Hepatocyte (in vitro differentiated cells): ENCODE measurements around the gene RTN3. TPM values are rescaled to one million over a fixed set of nuclear protein-coding genes. Genes with fewer than 3 reads are reported as not detected.

Source experiments
- DNase-seq: peaks from one replicate; pipeline ENCODE4 v3.0.0-alpha.2; 2016; ENCODE audit warnings: low spot score
- H2AFZ ChIP-seq: fragments of 200-600 bp; sonication (generic); 2 replicates; pipeline ENCODE4 v1.6.0; 2016; ENCODE audit warnings: antibody characterized with exemption, mild to moderate bottlenecking
- H3K27ac ChIP-seq: fragments of 200-600 bp; sonication (generic); 2 replicates; pipeline ENCODE4 v1.5.1; 2016; ENCODE audit warnings: mild to moderate bottlenecking
- H3K27me3 ChIP-seq: fragments of 200-600 bp; sonication (generic); 2 replicates; pipeline ENCODE4 v1.6.1; 2016
- H3K36me3 ChIP-seq: fragments of 200-600 bp; sonication (generic); replicated peaks from 2 replicates; pipeline ENCODE4 v1.5.1; 2016; ENCODE audit warnings: low read depth; ENCODE audit not compliant: insufficient read depth
- H3K4me1 ChIP-seq: fragments of 200-600 bp; sonication (generic); 2 replicates; pipeline ENCODE4 v1.5.1; 2016; ENCODE audit warnings: mild to moderate bottlenecking, moderate library complexity; ENCODE audit not compliant: insufficient read depth
- H3K4me2 ChIP-seq: fragments of 200-600 bp; sonication (generic); 2 replicates; pipeline ENCODE4 v1.6.0; 2016
- H3K4me3 ChIP-seq: fragments of 200-600 bp; sonication (generic); 2 replicates; pipeline ENCODE4 v1.5.1; 2016; ENCODE audit warnings: mild to moderate bottlenecking
- H3K79me2 ChIP-seq: fragments of 200-600 bp; sonication (generic); 2 replicates; pipeline ENCODE4 v1.6.0; 2017; ENCODE audit warnings: mild to moderate bottlenecking
- H3K9me2 ChIP-seq: fragments of 200-600 bp; sonication (generic); replicated peaks from 2 replicates; pipeline ENCODE4 v1.6.0; 2017; ENCODE audit warnings: mild to moderate bottlenecking; ENCODE audit not compliant: insufficient read depth
- H3K9me3 ChIP-seq: fragments of 200-600 bp; sonication (generic); 2 replicates; pipeline ENCODE4 v1.5.1; 2016; ENCODE audit warnings: low read depth, mild to moderate bottlenecking
- H4K20me1 ChIP-seq: fragments of 200-600 bp; sonication (generic); 2 replicates; pipeline ENCODE4 v1.6.0; 2016; ENCODE audit warnings: mild to moderate bottlenecking; ENCODE audit not compliant: insufficient read depth, poor library complexity, severe bottlenecking
- CTCF ChIP-seq: fragments of 200-600 bp; sonication (generic); IDR thresholded peaks from 2 replicates; pipeline ENCODE4 v1.5.1; 2016; ENCODE audit warnings: antibody characterized with exemption, mild to moderate bottlenecking; ENCODE audit not compliant: poor library complexity
- EZH2 ChIP-seq: fragments of 200-600 bp; sonication (generic); IDR thresholded peaks from 2 replicates; pipeline ENCODE4 v1.6.1; 2016; ENCODE audit warnings: antibody characterized with exemption, mild to moderate bottlenecking, borderline replicate concordance
- EZH2phosphoT487 ChIP-seq: fragments of 200-600 bp; sonication (generic); IDR thresholded peaks from one replicate; pipeline ENCODE4 v1.6.1; 2018; ENCODE audit warnings: antibody characterized with exemption, mild to moderate bottlenecking, low read depth, moderate library complexity; ENCODE audit not compliant: unreplicated experiment, severe bottlenecking
- WGBS: methylation state at CpG from one replicate; pipeline ENCODE4 v1.1.6; 2016; ENCODE audit warnings: low lambda C conversion rate; ENCODE audit errors: missing lambda C conversion rate; 5-methylcytosine and 5-hydroxymethylcytosine counted together
- polyA plus RNA-seq: library from polyadenylated mRNA; unstranded; fragments of >200 nt; fragmentation: Nextera tagmentation; extraction: Ambion mirVana; gene quantifications from 2 replicates; pipeline ENCODE4 v1.2.1, GENCODE V29; 2016
- total RNA-seq: library from RNA; depleted of rRNA; stranded (reverse); fragments of >200 nt; gene quantifications from 2 replicates; pipeline ENCODE4 v1.2.3, GENCODE V29; 2014

RTN3 gene
- total and polyA plus RNA-seq, 2 experiments from 2014 or later = 84.0 to 89.9 TPM

- Histone ChIP-seq H3K27me3 (no peaks in the 10 kb centered on the region), H3K36me3 (no peaks in the 10 kb centered on the region), H3K9me2 (no peaks in the 10 kb centered on the region), H3K9me3 (no peaks in the 10 kb centered on the region), H3K27ac (peak overlapping the region; percentile 29), H3K4me1 (peaks cover 6% of the 10 kb centered on the region), H4K20me1 (peaks cover 7% of the 10 kb centered on the region), H3K4me2 (peak overlapping the region; percentile 62), H2AFZ (no peak overlapping the region), H3K79me2 (peaks cover 79% of the 10 kb centered on the region), H3K4me3 (no peak overlapping the region)
- DNase-seq = peak; percentile 83
- TF ChIP-seq EZH2phosphoT487 = no peak
- TF ChIP-seq CTCF = peak; percentile 33
- TF ChIP-seq EZH2 = no peak
- 49% methylated on average over 11 of the region's 11 CpGs for WGBS
These were observed 29.3 kb downstream of the RTN3 start for GRCh38 chr11:63710476-63711217.

- no peak for DNase-seq
- TF ChIP-seq CTCF = no peak
- TF ChIP-seq EZH2phosphoT487 = no peak
- no peak for TF ChIP-seq EZH2
- Histone ChIP-seq H4K20me1 (peaks cover 5% of the 10 kb centered on the region), H3K9me2 (no peaks in the 10 kb centered on the region), H3K36me3 (no peaks in the 10 kb centered on the region), H3K4me3 (no peak overlapping the region), H3K4me2 (no peak overlapping the region), H3K4me1 (peaks cover 6% of the 10 kb centered on the region), H3K79me2 (peaks cover 75% of the 10 kb centered on the region), H3K27me3 (no peaks in the 10 kb centered on the region), H3K9me3 (no peaks in the 10 kb centered on the region), H3K27ac (no peak overlapping the region), H2AFZ (no peak overlapping the region)
- WGBS = 86% methylated on average over 6 of the region's 6 CpGs
These were observed 30.5 kb downstream of the RTN3 start for GRCh38 chr11:63711838-63712237.

GRCh38 chr11:63713766-63714165, 32.5 kb downstream of the RTN3 start:
- H3K4me3 ChIP-seq = no peak overlapping the region
- 92% methylated on average over 2 of the region's 2 CpGs for WGBS
- H3K79me2 ChIP-seq = peaks cover 76% of the 10 kb centered on the region
- TF ChIP-seq EZH2phosphoT487 = no peak
- no peak for TF ChIP-seq EZH2
- no peak for TF ChIP-seq CTCF
- H3K9me2 ChIP-seq = no peaks in the 10 kb centered on the region
- no peak overlapping the region for H3K27ac ChIP-seq
- no peaks in the 10 kb centered on the region for H4K20me1 ChIP-seq
- peaks cover 6% of the 10 kb centered on the region for H3K4me1 ChIP-seq
- H3K36me3 ChIP-seq = no peaks in the 10 kb centered on the region
- H2AFZ ChIP-seq = no peak overlapping the region
- DNase-seq = no peak
- no peaks in the 10 kb centered on the region for H3K27me3 ChIP-seq
- H3K9me3 ChIP-seq = no peaks in the 10 kb centered on the region
- no peak overlapping the region for H3K4me2 ChIP-seq

- no peak for DNase-seq
- Histone ChIP-seq H3K9me3 (no peaks in the 10 kb centered on the region), H3K4me1 (peaks cover 2% of the 10 kb centered on the region), H3K4me2 (no peak overlapping the region), H3K4me3 (no peak overlapping the region), H3K9me2 (no peaks in the 10 kb centered on the region), H3K27me3 (no peaks in the 10 kb centered on the region), H2AFZ (no peak overlapping the region), H3K36me3 (no peaks in the 10 kb centered on the region), H3K27ac (no peak overlapping the region), H4K20me1 (no peaks in the 10 kb centered on the region), H3K79me2 (peaks cover 83% of the 10 kb centered on the region)
- TF ChIP-seq EZH2 (no peak), CTCF (no peak), EZH2phosphoT487 (no peak)
These were observed 34.7 kb downstream of the RTN3 start for GRCh38 chr11:63716046-63716445.
